HepG2 (cell line): ENCODE data around the gene CTIF. TPM values are rescaled to one million over a fixed set of nuclear protein-coding genes. Genes with fewer than 3 reads are reported as not detected.

Experiments used
- ZNF329 ChIP-seq: sonication (generic); formaldehyde crosslinking; IDR thresholded peaks from 2 replicates; pipeline ENCODE4 v1.9.0; 2021; ENCODE audit warnings: low read depth, mild to moderate bottlenecking, missing genetic modification reagents
- polyA plus RNA-seq, 8 experiments: library from polyadenylated mRNA; depleted of rRNA in 3 of 8; stranded (reverse) in 7 of 8; unstranded in 1 of 8; fragments of >200 nt; fragmentation: Illumina TruSeq in 4 of 8; extraction: Trizol in 4 of 8; gene quantifications; 2 replicates each; pipeline versions ENCODE4 v1.2.1 to v1.2.3, GENCODE V29; 2011 to 2016; ENCODE audit warnings: low read depth in 4 of 8, missing spikeins in 1 of 8, mixed read lengths in 1 of 8; ENCODE audit not compliant: insufficient read depth in 1 of 8
- total RNA-seq, 5 experiments: library from RNA; depleted of rRNA; stranded (reverse); fragments of >200 nt; fragmentation: Illumina TruSeq; extraction: Trizol; gene quantifications; 2 replicates each; pipeline ENCODE4 v1.2.3, GENCODE V29; 2016; ENCODE audit warnings: low read depth in 1 of 5
- TF ChIP-seq, protein P1 (sequence below): sonication (generic); formaldehyde crosslinking; IDR thresholded peaks from 2 replicates; pipeline ENCODE4 v1.4.0; 2020; ENCODE audit warnings: missing genetic modification reagents, borderline replicate concordance
- TF ChIP-seq, protein P2 (sequence below): sonication (generic); formaldehyde crosslinking; IDR thresholded peaks from 2 replicates; pipeline ENCODE4 v1.4.0; 2020; ENCODE audit warnings: missing genetic modification reagents, borderline replicate concordance
- TF ChIP-seq, protein P3 (sequence below), 2 experiments: fragments of 450-650 bp in 1 of 2; sonication (generic) in 1 of 2; formaldehyde crosslinking in 1 of 2; IDR thresholded peaks; 2 replicates each; pipeline versions ENCODE4 v1.6.1 to v1.8.0; 2016 to 2022; ENCODE audit warnings: antibody characterized with exemption in 1 of 2, mild to moderate bottlenecking in 1 of 2, missing genetic modification reagents in 1 of 2
- TF ChIP-seq, protein P4 (sequence below), 2 experiments: sonication (generic) in 1 of 2; formaldehyde crosslinking in 1 of 2; IDR thresholded peaks; 2 replicates each; pipeline versions ENCODE4 v1.4.0 to v1.6.1; 2016 to 2020; ENCODE audit warnings: borderline replicate concordance in 1 of 2, low read depth in 1 of 2, mild to moderate bottlenecking in 1 of 2, missing genetic modification reagents in 1 of 2

Gene CTIF
- total and polyA plus RNA-seq, 2 of the 13 experiments (the other 11 are each of a cell fraction or from before 2014, with no cell fraction given): 18.2 to 28.0 TPM

DNA sequence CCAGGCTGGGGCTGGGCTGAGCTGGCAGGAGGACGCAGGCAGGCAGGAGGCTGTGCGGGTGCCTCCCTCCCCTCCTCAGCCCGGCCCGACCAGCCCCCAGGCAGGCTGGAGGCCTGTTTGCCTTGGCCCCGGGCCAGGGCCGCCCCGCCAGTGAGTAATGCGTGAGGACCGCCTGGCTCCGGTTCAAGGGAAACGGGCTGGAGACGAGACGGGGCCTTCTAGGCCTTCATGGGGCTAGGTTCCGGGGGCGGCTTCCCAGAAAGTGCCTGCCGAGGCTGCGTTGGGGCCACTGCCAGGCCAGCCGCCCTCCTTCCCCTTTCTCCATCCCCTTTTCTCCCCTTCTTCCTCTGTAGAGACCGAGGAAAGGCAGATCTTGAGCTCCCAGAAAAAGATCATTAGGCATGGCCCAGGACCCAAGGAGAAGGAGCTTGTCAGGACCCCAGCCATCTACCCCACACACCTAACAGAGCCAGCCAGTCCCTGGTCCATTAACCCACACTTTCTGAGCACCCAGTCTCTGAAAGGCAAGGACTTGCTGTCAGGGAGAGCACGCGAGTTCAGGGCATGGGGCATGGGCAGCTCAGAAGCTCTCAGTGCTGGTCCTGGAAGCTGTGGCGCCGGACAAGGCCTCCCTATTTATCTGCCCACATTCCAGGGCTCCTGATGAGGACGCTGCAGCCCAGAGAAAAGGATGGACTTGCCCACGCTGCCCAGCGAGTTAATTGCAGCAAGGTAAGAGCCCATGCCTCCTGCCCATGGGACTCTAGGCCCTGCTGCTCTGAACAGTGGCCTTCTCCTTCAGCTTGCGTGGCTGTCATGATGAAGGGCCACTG, 363.4 kb downstream of the CTIF start (continued):
- TF ChIP-seq, protein P1, sequence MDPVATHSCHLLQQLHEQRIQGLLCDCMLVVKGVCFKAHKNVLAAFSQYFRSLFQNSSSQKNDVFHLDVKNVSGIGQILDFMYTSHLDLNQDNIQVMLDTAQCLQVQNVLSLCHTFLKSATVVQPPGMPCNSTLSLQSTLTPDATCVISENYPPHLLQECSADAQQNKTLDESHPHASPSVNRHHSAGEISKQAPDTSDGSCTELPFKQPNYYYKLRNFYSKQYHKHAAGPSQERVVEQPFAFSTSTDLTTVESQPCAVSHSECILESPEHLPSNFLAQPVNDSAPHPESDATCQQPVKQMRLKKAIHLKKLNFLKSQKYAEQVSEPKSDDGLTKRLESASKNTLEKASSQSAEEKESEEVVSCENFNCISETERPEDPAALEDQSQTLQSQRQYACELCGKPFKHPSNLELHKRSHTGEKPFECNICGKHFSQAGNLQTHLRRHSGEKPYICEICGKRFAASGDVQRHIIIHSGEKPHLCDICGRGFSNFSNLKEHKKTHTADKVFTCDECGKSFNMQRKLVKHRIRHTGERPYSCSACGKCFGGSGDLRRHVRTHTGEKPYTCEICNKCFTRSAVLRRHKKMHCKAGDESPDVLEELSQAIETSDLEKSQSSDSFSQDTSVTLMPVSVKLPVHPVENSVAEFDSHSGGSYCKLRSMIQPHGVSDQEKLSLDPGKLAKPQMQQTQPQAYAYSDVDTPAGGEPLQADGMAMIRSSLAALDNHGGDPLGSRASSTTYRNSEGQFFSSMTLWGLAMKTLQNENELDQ (CRISPR knock-in tag): no peak
- TF ChIP-seq, protein P2, sequence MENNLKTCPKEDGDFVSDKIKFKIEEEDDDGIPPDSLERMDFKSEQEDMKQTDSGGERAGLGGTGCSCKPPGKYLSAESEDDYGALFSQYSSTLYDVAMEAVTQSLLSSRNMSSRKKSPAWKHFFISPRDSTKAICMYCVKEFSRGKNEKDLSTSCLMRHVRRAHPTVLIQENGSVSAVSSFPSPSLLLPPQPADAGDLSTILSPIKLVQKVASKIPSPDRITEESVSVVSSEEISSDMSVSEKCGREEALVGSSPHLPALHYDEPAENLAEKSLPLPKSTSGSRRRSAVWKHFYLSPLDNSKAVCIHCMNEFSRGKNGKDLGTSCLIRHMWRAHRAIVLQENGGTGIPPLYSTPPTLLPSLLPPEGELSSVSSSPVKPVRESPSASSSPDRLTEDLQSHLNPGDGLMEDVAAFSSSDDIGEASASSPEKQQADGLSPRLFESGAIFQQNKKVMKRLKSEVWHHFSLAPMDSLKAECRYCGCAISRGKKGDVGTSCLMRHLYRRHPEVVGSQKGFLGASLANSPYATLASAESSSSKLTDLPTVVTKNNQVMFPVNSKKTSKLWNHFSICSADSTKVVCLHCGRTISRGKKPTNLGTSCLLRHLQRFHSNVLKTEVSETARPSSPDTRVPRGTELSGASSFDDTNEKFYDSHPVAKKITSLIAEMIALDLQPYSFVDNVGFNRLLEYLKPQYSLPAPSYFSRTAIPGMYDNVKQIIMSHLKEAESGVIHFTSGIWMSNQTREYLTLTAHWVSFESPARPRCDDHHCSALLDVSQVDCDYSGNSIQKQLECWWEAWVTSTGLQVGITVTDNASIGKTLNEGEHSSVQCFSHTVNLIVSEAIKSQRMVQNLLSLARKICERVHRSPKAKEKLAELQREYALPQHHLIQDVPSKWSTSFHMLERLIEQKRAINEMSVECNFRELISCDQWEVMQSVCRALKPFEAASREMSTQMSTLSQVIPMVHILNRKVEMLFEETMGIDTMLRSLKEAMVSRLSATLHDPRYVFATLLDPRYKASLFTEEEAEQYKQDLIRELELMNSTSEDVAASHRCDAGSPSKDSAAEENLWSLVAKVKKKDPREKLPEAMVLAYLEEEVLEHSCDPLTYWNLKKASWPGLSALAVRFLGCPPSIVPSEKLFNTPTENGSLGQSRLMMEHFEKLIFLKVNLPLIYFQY (CRISPR knock-in tag): peak; percentile 96; the same call in 1 of the 2 replicates
- TF ChIP-seq ZNF329 (CRISPR knock-in tag): no peak
- TF ChIP-seq, protein P3, sequence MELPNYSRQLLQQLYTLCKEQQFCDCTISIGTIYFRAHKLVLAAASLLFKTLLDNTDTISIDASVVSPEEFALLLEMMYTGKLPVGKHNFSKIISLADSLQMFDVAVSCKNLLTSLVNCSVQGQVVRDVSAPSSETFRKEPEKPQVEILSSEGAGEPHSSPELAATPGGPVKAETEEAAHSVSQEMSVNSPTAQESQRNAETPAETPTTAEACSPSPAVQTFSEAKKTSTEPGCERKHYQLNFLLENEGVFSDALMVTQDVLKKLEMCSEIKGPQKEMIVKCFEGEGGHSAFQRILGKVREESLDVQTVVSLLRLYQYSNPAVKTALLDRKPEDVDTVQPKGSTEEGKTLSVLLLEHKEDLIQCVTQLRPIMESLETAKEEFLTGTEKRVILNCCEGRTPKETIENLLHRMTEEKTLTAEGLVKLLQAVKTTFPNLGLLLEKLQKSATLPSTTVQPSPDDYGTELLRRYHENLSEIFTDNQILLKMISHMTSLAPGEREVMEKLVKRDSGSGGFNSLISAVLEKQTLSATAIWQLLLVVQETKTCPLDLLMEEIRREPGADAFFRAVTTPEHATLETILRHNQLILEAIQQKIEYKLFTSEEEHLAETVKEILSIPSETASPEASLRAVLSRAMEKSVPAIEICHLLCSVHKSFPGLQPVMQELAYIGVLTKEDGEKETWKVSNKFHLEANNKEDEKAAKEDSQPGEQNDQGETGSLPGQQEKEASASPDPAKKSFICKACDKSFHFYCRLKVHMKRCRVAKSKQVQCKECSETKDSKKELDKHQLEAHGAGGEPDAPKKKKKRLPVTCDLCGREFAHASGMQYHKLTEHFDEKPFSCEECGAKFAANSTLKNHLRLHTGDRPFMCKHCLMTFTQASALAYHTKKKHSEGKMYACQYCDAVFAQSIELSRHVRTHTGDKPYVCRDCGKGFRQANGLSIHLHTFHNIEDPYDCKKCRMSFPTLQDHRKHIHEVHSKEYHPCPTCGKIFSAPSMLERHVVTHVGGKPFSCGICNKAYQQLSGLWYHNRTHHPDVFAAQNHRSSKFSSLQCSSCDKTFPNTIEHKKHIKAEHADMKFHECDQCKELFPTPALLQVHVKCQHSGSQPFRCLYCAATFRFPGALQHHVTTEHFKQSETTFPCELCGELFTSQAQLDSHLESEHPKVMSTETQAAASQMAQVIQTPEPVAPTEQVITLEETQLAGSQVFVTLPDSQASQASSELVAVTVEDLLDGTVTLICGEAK (IDR thresholded peaks at IDR 0.05): no peak
- TF ChIP-seq, protein P3 (CRISPR knock-in tag; IDR thresholded peaks at IDR 0.05): no peak; the same call in 1 of the 2 replicates
- TF ChIP-seq, protein P4, sequence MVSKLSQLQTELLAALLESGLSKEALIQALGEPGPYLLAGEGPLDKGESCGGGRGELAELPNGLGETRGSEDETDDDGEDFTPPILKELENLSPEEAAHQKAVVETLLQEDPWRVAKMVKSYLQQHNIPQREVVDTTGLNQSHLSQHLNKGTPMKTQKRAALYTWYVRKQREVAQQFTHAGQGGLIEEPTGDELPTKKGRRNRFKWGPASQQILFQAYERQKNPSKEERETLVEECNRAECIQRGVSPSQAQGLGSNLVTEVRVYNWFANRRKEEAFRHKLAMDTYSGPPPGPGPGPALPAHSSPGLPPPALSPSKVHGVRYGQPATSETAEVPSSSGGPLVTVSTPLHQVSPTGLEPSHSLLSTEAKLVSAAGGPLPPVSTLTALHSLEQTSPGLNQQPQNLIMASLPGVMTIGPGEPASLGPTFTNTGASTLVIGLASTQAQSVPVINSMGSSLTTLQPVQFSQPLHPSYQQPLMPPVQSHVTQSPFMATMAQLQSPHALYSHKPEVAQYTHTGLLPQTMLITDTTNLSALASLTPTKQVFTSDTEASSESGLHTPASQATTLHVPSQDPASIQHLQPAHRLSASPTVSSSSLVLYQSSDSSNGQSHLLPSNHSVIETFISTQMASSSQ (IDR thresholded peaks at IDR 0.05; ENCODE audit: low read depth): 0 out of 2 replicates have a peak, but pooled peaks have one; percentile 8
- TF ChIP-seq, protein P4 (CRISPR knock-in tag; IDR thresholded peaks at IDR 0.05; ENCODE audit: borderline replicate concordance): peak; percentile 92
